AG09319 (cell line): ENCODE measurements around the gene MDN1.

Experiments used
- DNase-seq: peaks from one replicate; pipeline ENCODE4 v3.0.0-alpha.2; 2010; ENCODE audit warnings: low read depth; ENCODE audit errors: extremely low read depth
- CTCF ChIP-seq: IDR thresholded peaks from 2 replicates; pipeline ENCODE4 v1.5.1; 2011; ENCODE audit warnings: low read depth, mild to moderate bottlenecking, inconsistent platforms, low read length, moderate library complexity

The MDN1 gene

GRCh38 chr6:89681983-89682564 lies 137.5 kb downstream of the MDN1 start:
- TF ChIP-seq CTCF, result no peak
- no peak for DNase-seq

GRCh38 chr6:89680551-89680950 lies 139.0 kb downstream of the MDN1 start:
- no peak for DNase-seq
- no peak for TF ChIP-seq CTCF

DNA sequence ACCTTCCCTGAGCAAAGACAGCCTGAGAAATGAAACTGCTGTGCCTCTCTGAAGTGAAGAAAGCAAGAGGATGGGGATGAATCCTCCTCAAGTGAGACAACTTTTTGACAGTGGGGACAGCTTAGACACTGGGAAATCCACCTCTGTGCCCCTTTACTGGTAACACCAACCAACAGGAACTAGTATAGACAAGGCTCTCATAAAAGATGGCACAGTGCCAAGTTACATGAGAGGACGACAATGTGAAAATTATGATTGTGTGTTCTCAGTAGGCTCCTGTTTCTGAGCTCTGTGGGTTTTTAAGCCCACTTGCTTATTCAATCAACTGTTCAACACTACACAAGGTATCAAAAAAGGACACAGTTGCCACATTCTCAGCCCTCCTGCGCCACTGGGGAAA lies 139.4 kb downstream of the MDN1 start:
- DNase-seq, result no peak
- TF ChIP-seq CTCF, result no peak

GRCh38 chr6:89679215-89680120 lies 140.1 kb downstream of the MDN1 start:
- no peak for DNase-seq
- no peak for TF ChIP-seq CTCF

- no peak for DNase-seq
- no peak for TF ChIP-seq CTCF
Observed at GRCh38 chr6:89678531-89678930, 141.1 kb downstream of the MDN1 start.

DNA sequence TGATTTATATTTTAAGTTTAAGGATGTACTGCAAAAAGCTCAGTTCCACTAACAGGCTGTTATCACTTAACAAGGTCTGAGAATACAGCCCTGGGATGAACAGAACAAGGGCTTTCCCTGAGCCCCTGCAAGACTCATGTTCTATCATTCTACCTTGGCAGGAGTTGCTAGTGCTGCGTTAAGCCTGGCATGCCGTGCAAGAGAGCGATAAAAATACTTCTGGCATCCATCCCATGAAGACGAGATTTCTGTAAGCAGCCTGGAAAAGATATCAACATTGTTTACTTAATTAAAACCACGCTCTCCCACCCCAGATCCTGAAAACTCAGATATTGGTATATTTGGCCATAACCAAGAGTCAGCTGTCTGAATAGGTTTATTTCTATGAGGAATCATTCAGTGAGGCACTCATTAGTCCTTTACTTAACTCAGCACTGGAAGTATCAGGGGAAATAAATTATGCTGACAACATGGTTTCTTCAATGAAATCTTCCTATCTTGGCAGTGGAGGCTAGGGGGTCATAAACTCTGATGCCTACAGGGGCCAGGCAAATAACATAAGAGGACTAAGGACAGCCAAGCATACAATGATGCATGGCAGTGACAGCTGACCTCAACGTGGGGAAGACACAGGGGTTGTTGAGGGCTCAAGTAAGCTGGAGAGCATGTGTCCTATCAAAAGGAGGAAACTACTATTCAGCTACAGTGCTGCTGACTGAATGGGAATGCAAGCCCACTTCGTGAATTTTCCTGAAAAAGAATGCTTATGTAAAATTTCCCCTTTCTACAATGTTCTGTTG lies 143.4 kb downstream of the MDN1 start:
- DNase-seq, result peak; percentile 61
- TF ChIP-seq CTCF, result no peak
